Neutrophil (primary cell): ENCODE results near the gene BICRA.
A peak's percentile ranks its signal among the peaks of the same experiment; 100 is the strongest.

Source experiments
- H3K27ac ChIP-seq: fragments of 200-600 bp; sonication (generic); 2 replicates; pipeline ENCODE4 v1.5.1; 2016; ENCODE audit warnings: mild to moderate bottlenecking, moderate library complexity
- H3K27me3 ChIP-seq: fragments of 200-600 bp; sonication (generic); 2 replicates; pipeline ENCODE4 v1.6.0; 2016; ENCODE audit warnings: mild to moderate bottlenecking
- H3K36me3 ChIP-seq: fragments of 200-600 bp; sonication (generic); 2 replicates; pipeline ENCODE4 v1.5.1; 2017
- H3K4me1 ChIP-seq, 2 experiments: fragments of 200-600 bp in 1 of 2; sonication (generic) in 1 of 2; 1 replicate in 1 of 2; 2 replicates in 1 of 2; pipeline versions ENCODE4 v1.5.1 to v1.6.1; 2013 to 2016; ENCODE audit warnings: low read depth in 1 of 2, low read length in 1 of 2, mild to moderate bottlenecking in 1 of 2, moderate library complexity in 1 of 2; ENCODE audit not compliant: control insufficient read depth in 1 of 2, insufficient read depth in 1 of 2
- H3K4me3 ChIP-seq, 2 experiments: fragments of 200-600 bp in 1 of 2; sonication (generic) in 1 of 2; 1 replicate in 1 of 2; 2 replicates in 1 of 2; pipeline ENCODE4 v1.5.1; 2013 to 2016; ENCODE audit warnings: low read depth in 1 of 2, low read length in 1 of 2, mild to moderate bottlenecking in 1 of 2, moderate library complexity in 1 of 2
- H3K9me3 ChIP-seq: fragments of 200-600 bp; sonication (generic); 2 replicates; pipeline ENCODE4 v1.5.1; 2016
- TF ChIP-seq, protein P1 (sequence below): fragments of 200-600 bp; sonication (generic); IDR thresholded peaks from 2 replicates; pipeline ENCODE4 v1.5.1; 2016; ENCODE audit warnings: antibody characterized with exemption

The BICRA gene

GRCh38 chr19:47641891-47642485 lies 33.1 kb downstream of the BICRA start:
- peaks cover 5% of the 10 kb centered on the region for H3K36me3 ChIP-seq
- no peak overlapping the region for H3K4me3 ChIP-seq
- TF ChIP-seq, protein P1, sequence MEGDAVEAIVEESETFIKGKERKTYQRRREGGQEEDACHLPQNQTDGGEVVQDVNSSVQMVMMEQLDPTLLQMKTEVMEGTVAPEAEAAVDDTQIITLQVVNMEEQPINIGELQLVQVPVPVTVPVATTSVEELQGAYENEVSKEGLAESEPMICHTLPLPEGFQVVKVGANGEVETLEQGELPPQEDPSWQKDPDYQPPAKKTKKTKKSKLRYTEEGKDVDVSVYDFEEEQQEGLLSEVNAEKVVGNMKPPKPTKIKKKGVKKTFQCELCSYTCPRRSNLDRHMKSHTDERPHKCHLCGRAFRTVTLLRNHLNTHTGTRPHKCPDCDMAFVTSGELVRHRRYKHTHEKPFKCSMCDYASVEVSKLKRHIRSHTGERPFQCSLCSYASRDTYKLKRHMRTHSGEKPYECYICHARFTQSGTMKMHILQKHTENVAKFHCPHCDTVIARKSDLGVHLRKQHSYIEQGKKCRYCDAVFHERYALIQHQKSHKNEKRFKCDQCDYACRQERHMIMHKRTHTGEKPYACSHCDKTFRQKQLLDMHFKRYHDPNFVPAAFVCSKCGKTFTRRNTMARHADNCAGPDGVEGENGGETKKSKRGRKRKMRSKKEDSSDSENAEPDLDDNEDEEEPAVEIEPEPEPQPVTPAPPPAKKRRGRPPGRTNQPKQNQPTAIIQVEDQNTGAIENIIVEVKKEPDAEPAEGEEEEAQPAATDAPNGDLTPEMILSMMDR = no peak
- no peaks in the 10 kb centered on the region for H3K4me1 ChIP-seq
- no peaks in the 10 kb centered on the region for H3K27me3 ChIP-seq
- no peaks in the 10 kb centered on the region for H3K9me3 ChIP-seq
- no peak overlapping the region for H3K27ac ChIP-seq

GRCh38 chr19:47643281-47643680 lies 34.3 kb downstream of the BICRA start:
- Histone ChIP-seq H3K4me3 (no peak overlapping the region), H3K4me1 (no peaks in the 10 kb centered on the region)
- TF ChIP-seq, protein P1 = no peak

DNA sequence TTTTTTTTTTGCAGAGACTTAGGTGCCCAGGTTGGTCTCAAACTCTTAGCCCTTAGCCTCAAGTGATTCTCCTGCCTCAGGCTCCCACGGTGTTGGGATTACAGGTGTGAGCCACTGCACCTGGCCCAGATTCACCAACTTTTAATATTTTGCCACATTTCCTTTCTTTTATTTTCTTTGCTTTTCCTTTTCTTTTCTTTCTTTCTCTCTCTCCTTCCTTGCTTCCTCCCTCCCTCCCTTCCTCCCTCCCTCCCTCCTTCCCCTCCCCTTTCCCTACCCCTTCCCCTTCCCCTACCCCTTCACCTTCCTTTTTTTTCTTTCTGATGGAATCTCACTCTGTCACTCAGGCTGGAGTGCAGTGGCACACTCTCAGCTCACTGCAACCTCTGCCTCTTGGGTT lies 35.3 kb downstream of the BICRA start:
- no peaks in the 10 kb centered on the region for H3K4me1 ChIP-seq
- H3K27ac ChIP-seq = no peak overlapping the region
- H3K9me3 ChIP-seq = no peaks in the 10 kb centered on the region
- H3K27me3 ChIP-seq = no peaks in the 10 kb centered on the region
- TF ChIP-seq, protein P1 = no peak
- no peak overlapping the region for H3K4me3 ChIP-seq
- peaks cover 5% of the 10 kb centered on the region for H3K36me3 ChIP-seq

More at GRCh38 chr19:47643281-47643680, 34.3 kb downstream of the BICRA start:
- no peaks in the 10 kb centered on the region for H3K27me3 ChIP-seq
- H3K36me3 ChIP-seq = peaks cover 5% of the 10 kb centered on the region
- no peak overlapping the region for H3K27ac ChIP-seq
- no peaks in the 10 kb centered on the region for H3K9me3 ChIP-seq

- peaks cover 5% of the 10 kb centered on the region for H3K36me3 ChIP-seq
- no peaks in the 10 kb centered on the region for H3K4me1 ChIP-seq
- TF ChIP-seq, protein P1 = no peak
- H3K9me3 ChIP-seq = no peaks in the 10 kb centered on the region
- no peaks in the 10 kb centered on the region for H3K27me3 ChIP-seq
- H3K27ac ChIP-seq = peak overlapping the region; percentile 28
- H3K4me3 ChIP-seq = no peak overlapping the region
Observed at GRCh38 chr19:47644743-47645482, 36.0 kb downstream of the BICRA start.

DNA sequence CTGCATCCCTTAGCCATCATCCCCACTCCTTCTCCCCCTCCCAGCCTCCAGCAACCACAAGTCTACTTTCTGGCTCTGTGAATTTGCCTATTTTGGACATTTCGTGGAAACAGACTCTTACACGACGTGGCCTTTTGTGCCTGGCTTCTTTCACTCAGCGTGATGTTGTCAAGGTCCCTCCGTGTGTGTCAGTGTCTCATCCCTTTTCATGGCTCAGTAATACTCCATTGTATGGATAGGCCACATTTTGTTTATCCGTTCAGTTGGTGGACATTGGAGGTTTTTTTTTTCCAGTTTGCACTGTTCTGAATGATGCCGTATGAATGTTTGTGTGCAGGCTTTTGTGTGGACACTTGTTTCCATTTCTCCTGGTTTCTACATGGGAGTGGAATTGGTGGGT lies 38.0 kb downstream of the BICRA start:
- Histone ChIP-seq H3K27me3 (no peaks in the 10 kb centered on the region), H3K4me3 (no peak overlapping the region), H3K36me3 (peaks cover 15% of the 10 kb centered on the region), H3K27ac (no peak overlapping the region), H3K4me1 (no peaks in the 10 kb centered on the region), H3K9me3 (no peaks in the 10 kb centered on the region)
- TF ChIP-seq, protein P1 = no peak
